ENCODE results near the gene FAM114A2. TPM values are rescaled to one million over a fixed set of nuclear protein-coding genes. Genes with fewer than 3 reads are reported as not detected.

The FAM114A2 gene
- total RNA-seq, 1 donor from 2014 or later, result 5.5 TPM

- TF ChIP-seq, protein P1, sequence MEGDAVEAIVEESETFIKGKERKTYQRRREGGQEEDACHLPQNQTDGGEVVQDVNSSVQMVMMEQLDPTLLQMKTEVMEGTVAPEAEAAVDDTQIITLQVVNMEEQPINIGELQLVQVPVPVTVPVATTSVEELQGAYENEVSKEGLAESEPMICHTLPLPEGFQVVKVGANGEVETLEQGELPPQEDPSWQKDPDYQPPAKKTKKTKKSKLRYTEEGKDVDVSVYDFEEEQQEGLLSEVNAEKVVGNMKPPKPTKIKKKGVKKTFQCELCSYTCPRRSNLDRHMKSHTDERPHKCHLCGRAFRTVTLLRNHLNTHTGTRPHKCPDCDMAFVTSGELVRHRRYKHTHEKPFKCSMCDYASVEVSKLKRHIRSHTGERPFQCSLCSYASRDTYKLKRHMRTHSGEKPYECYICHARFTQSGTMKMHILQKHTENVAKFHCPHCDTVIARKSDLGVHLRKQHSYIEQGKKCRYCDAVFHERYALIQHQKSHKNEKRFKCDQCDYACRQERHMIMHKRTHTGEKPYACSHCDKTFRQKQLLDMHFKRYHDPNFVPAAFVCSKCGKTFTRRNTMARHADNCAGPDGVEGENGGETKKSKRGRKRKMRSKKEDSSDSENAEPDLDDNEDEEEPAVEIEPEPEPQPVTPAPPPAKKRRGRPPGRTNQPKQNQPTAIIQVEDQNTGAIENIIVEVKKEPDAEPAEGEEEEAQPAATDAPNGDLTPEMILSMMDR (conservative IDR thresholded peaks at IDR 0.05; ENCODE audit: low read depth, low read length), result no peak
- H3K4me3 ChIP-seq (ENCODE audit: low read depth, low read length), result no peak overlapping the region
- no peak for DNase-seq (ENCODE audit: low read depth)
Observed at GRCh38 chr5:154049636-154050035, 10.9 kb upstream of the FAM114A2 start.

DNA sequence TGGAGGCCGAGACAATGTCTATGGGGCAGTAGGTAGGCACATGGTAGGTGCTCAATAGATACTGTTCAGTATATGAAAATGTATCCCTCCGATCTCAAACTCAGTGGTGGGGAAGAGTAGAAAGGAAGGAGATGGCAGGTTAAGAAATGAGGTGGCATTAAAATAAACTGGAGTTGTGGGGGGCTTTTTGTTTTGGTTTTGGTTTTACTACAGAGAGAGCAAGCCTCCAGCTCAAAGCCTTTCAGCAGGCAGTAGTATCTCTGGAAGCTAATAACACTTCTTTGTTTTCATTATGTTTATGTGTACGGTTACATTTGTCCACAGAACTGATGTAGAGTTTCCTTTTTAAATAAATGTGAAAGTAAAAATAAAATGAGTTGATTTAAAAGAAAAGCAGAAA, 8.6 kb upstream of the FAM114A2 start:
- no peak for DNase-seq (ENCODE audit: low read depth)
- H3K4me3 ChIP-seq (ENCODE audit: low read depth, low read length), result no peak overlapping the region
- TF ChIP-seq, protein P1 (conservative IDR thresholded peaks at IDR 0.05; ENCODE audit: low read depth, low read length), result no peak

- TF ChIP-seq, protein P1 (conservative IDR thresholded peaks at IDR 0.05; ENCODE audit: low read depth, low read length), result no peak
Observed at GRCh38 chr5:154046486-154046885, 7.8 kb upstream of the FAM114A2 start.

DNA sequence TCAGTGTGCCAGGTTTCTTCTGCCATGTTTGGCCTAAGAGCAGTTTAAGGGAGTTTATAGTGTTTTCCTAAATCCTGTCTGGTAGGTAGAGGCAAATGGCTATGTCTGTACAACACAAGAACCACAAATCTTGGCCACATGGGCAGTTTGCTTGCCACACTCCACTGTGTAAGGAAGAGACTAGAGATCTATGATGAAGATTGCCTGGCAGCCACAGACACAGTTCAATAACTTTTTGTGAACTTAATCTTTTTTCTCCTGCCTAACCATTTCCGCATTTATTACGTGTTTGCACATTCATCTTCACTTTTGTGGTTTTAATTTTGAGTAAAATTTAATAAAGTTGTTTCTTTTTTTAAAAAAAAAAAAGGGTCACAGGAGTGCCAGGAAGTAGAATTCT, 5.9 kb upstream of the FAM114A2 start:
- H3K4me3 ChIP-seq (ENCODE audit: low read depth, low read length), result no peak overlapping the region
- DNase-seq (ENCODE audit: low read depth), result no peak
- TF ChIP-seq, protein P1 (conservative IDR thresholded peaks at IDR 0.05; ENCODE audit: low read depth, low read length), result no peak

More at GRCh38 chr5:154046486-154046885, 7.8 kb upstream of the FAM114A2 start:
- no peak for DNase-seq (ENCODE audit: low read depth)
- H3K4me3 ChIP-seq (ENCODE audit: low read depth, low read length), result no peak overlapping the region

GRCh38 chr5:154044099-154044498, 5.4 kb upstream of the FAM114A2 start:
- no peak overlapping the region for H3K4me3 ChIP-seq (ENCODE audit: low read depth, low read length)
- DNase-seq (ENCODE audit: low read depth), result no peak
- TF ChIP-seq, protein P1 (conservative IDR thresholded peaks at IDR 0.05; ENCODE audit: low read depth, low read length), result no peak

- TF ChIP-seq, protein P1 (conservative IDR thresholded peaks at IDR 0.05; ENCODE audit: low read depth, low read length), result no peak
- no peak overlapping the region for H3K4me3 ChIP-seq (ENCODE audit: low read depth, low read length)
- no peak for DNase-seq (ENCODE audit: low read depth)
Observed at GRCh38 chr5:154042766-154043165, 4.1 kb upstream of the FAM114A2 start.

GRCh38 chr5:154039458-154039829, 734 bp upstream of the FAM114A2 start:
- TF ChIP-seq, protein P1 (conservative IDR thresholded peaks at IDR 0.05; ENCODE audit: low read depth, low read length), result no peak
- DNase-seq (ENCODE audit: low read depth), result no peak

More at GRCh38 chr5:154039458-154039829, 734 bp upstream of the FAM114A2 start:
- peak overlapping the region; percentile 69 for H3K4me3 ChIP-seq (ENCODE audit: low read depth, low read length)

Data from epithelial cell of proximal tubule (primary cell).